ENCODE results near the gene RTRAF. TPM values are rescaled to one million over a fixed set of nuclear protein-coding genes. Genes with fewer than 3 reads are reported as not detected.

The RTRAF gene
- total RNA-seq, 4 donors from 2014 or later, result 28.2 to 63.5 (median 54.4) TPM

GRCh38 chr14:51977075-51977474 is 12.3 kb upstream of the RTRAF start:
- no peak for DNase-seq (ENCODE audit: low spot score in 2 of 2)
- peaks cover 7% of the 10 kb centered on the region for H3K4me1 ChIP-seq
- 75% methylated on average over 5 of the region's 5 CpGs for WGBS
- no peaks in the 10 kb centered on the region for H3K9me3 ChIP-seq
- TF ChIP-seq POLR2A (IDR thresholded peaks at IDR 0.05) (no peak), EP300 (IDR thresholded peaks at IDR 0.05) (no peak), POLR2AphosphoS5 (IDR thresholded peaks at IDR 0.05) (no peak), CTCF (IDR thresholded peaks at IDR 0.05) (no peak)
- no peaks in the 10 kb centered on the region for H3K36me3 ChIP-seq
- H3K4me3 ChIP-seq, result no peak overlapping the region
- H3K27me3 ChIP-seq, result no peaks in the 10 kb centered on the region
- no peak overlapping the region for H3K27ac ChIP-seq

DNA sequence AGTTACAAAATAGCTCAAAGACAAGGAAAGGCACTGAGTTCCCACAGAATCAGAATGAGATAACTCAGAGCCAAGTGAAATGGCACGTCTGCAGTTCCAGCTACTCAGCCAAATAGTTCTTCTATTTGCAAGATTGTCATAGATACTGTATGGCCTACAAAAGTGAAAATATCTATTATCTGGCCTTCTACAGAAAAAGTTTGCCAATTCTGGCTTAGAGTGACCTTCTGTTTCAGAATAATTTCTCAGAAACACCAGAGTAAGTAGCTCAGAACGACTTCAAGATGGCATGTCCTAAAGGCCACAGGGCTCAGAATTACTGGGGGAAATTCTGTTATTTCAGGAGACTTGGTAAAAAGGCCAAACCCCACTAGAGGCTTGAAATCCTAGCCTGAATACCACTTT is 10.7 kb upstream of the RTRAF start:
- H3K27ac ChIP-seq, result no peak overlapping the region

DNA sequence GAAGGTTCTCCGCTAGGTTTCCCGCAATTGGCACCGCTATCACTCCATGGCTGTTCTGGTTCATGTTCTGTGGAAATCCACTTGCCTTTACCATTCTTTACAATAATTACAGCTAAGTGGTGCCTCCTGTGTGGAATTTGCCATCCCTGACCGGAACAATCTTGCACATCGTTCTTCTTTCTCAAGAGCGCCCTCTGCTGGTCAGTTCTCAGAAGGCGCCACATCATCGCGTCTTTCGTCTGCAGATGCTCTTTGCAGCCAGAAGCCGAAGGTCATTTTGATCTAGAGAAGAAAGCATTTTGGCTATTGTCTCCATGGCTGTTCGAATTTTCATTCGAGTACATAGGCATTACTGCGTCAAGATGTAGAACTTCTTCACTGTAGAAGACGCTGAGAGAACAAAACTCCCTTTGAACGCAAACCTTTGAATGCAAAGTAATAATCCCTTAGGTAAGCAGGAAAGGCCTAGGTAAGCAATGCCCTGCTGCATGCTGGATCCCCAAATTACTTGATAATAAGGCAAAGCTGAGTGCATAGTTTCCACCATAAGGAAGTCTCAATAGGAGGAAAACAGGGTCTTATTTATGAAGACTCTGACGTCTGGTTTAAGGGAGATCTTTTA is 10.1 kb upstream of the RTRAF start:
- no peak overlapping the region for H3K27ac ChIP-seq
- WGBS, result 24% methylated on average over 17 of the region's 17 CpGs
- DNase-seq (ENCODE audit: low spot score in 2 of 2), result peak; percentile 91 to 92

More for the DNA sequence above, 10.7 kb upstream of the RTRAF start:
- WGBS, result 24% methylated on average over 2 of the region's 2 CpGs
- no peaks in the 10 kb centered on the region for H3K9me3 ChIP-seq
- no peaks in the 10 kb centered on the region for H3K36me3 ChIP-seq
- no peak for DNase-seq (ENCODE audit: low spot score in 2 of 2)
- no peak for TF ChIP-seq EP300 (IDR thresholded peaks at IDR 0.05)
- TF ChIP-seq POLR2A (IDR thresholded peaks at IDR 0.05), result no peak
- TF ChIP-seq POLR2AphosphoS5 (IDR thresholded peaks at IDR 0.05), result no peak
- no peak for TF ChIP-seq CTCF (IDR thresholded peaks at IDR 0.05)
- H3K4me3 ChIP-seq, result no peak overlapping the region
- H3K4me1 ChIP-seq, result peaks cover 7% of the 10 kb centered on the region
- H3K27me3 ChIP-seq, result no peaks in the 10 kb centered on the region

DNA sequence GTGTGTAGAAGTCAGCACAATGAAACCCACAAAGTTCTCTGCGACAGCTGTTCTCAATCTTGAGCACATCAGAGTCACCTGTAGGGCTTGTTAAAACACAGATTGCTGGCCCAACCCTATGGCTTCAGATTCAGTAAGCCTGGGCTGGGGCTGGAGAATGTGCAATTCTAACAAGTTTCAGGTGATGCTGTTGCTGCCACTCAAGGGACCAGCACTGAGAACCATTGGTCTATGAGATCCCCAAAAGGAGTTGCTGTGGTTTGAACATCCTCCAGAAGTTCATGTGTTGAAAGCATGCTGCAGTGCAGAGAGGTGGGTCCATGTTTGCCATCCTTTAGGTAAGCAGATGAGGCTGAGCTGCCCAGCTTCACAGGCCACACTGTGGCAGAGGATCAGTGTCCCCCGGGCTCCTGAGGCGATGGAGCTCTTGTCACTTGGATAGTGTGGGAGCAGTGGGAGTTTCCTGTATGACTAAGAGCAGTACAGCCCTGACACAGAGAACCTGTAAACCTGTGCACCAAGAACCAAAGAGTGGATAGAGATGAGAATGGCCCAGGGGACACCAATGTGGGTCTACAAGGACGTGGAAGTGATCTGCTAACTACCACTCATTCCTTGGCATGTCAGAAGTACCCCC is 8.0 kb upstream of the RTRAF start:
- 85% methylated on average over 4 of the region's 4 CpGs for WGBS
- Histone ChIP-seq H3K27ac (no peak overlapping the region), H3K4me1 (peaks cover 7% of the 10 kb centered on the region), H3K4me3 (no peak overlapping the region), H3K9me3 (no peaks in the 10 kb centered on the region), H3K27me3 (no peaks in the 10 kb centered on the region), H3K36me3 (no peaks in the 10 kb centered on the region)
- no peak for DNase-seq (ENCODE audit: low spot score in 2 of 2)
- TF ChIP-seq CTCF (IDR thresholded peaks at IDR 0.05), result no peak
- no peak for TF ChIP-seq EP300 (IDR thresholded peaks at IDR 0.05)
- TF ChIP-seq POLR2AphosphoS5 (IDR thresholded peaks at IDR 0.05), result no peak
- TF ChIP-seq POLR2A (IDR thresholded peaks at IDR 0.05), result no peak

More for the DNA sequence above, 10.1 kb upstream of the RTRAF start:
- TF ChIP-seq POLR2A (IDR thresholded peaks at IDR 0.05), result no peak
- TF ChIP-seq CTCF (IDR thresholded peaks at IDR 0.05), result peak; percentile 75 to 89
- Histone ChIP-seq H3K4me3 (no peak overlapping the region), H3K9me3 (no peaks in the 10 kb centered on the region), H3K4me1 (peaks cover 7% of the 10 kb centered on the region), H3K27me3 (no peaks in the 10 kb centered on the region), H3K36me3 (no peaks in the 10 kb centered on the region)

DNA sequence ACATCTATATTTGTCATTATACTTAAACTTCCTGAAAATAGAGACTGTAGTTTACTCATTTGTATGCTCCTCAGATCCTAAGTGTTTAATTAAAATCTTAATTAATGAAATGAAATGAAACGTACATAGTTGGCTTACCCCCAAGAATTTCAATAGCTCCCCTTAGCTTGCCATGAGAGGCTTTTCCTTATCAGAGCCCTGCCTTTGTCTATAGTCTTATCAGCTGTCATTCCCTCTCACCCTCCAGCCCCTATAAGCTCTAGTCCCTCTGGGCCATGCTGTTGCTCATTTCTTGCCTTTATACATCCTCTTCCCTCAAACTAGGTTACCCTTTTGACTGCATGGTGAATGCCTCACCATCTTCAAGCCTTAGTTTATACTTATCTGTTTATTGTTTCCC is 1.1 kb upstream of the RTRAF start:
- DNase-seq (ENCODE audit: low spot score in 2 of 2), result no peak
- no peaks in the 10 kb centered on the region for H3K27me3 ChIP-seq
- 77% methylated on average over 1 of the region's 1 CpG for WGBS
- H3K27ac ChIP-seq, result no peak overlapping the region
- no peaks in the 10 kb centered on the region for H3K9me3 ChIP-seq
- peaks cover 20% of the 10 kb centered on the region for H3K4me1 ChIP-seq
- peaks cover 15% of the 10 kb centered on the region for H3K36me3 ChIP-seq
- TF ChIP-seq EP300 (IDR thresholded peaks at IDR 0.05), result no peak
- no peak for TF ChIP-seq CTCF (IDR thresholded peaks at IDR 0.05)
- no peak for TF ChIP-seq POLR2A (IDR thresholded peaks at IDR 0.05)
- no peak for TF ChIP-seq POLR2AphosphoS5 (IDR thresholded peaks at IDR 0.05)
- H3K4me3 ChIP-seq, result no peak overlapping the region
